Endothelial cell of umbilical vein (primary cell): Measurements from ENCODE around the gene CPT1A. TPM values are rescaled to one million over a fixed set of nuclear protein-coding genes. Genes with fewer than 3 reads are reported as not detected.

Source experiments
- BruUV-seq: library from RNA; stranded (reverse); fragments of 400-500 nt; replicated peaks from 2 replicates; lab custom pipeline; 2021; lab: Mats Ljungman, UMichigan
- CTCF ChIA-PET: fragments of 300-600, 350-600 bp; sonication (Branson Sonifier 250); formaldehyde crosslinking; loops from one replicate; lab custom pipeline; 2021; ENCODE audit warnings: antibody characterized with exemption, inconsistent platforms; lab: Charles Lee
- POLR2A ChIA-PET: fragments of 300-600, 350-600 bp; sonication (Branson Sonifier 250); formaldehyde crosslinking; loops from one replicate; lab custom pipeline; 2021; ENCODE audit warnings: antibody characterized with exemption, inconsistent platforms; lab: Charles Lee
- DNase-seq: peaks from one replicate; pipeline ENCODE4 v3.0.0-alpha.2; 2011; ENCODE audit warnings: low read depth, low spot score
- FAIRE-seq: peaks from 2 replicates; lab custom pipeline; 2011; peaks lifted over from hg19 to GRCh38; lab: Jason Lieb, UNC
- H2AFZ ChIP-seq: 2 replicates; pipeline ENCODE4 v1.6.0; 2012; ENCODE audit warnings: low read depth, low read length, control low read depth, inconsistent platforms
- H3K27ac ChIP-seq: 2 replicates; pipeline ENCODE4 v1.5.1; 2011; ENCODE audit warnings: low read depth, mild to moderate bottlenecking, control low read depth, low read length, moderate library complexity; ENCODE audit not compliant: insufficient read depth
- H3K27me3 ChIP-seq, 2 experiments: 2 replicates each; pipeline versions ENCODE4 v1.6.0 to v1.6.1; 2011; ENCODE audit warnings: low read length in 2 of 2, mixed read lengths in 1 of 2; ENCODE audit not compliant: control insufficient read depth in 2 of 2, insufficient read depth in 2 of 2
- H3K36me3 ChIP-seq, 2 experiments: 2 replicates in 1 of 2; 3 replicates in 1 of 2; pipeline ENCODE4 v1.5.1; 2011; ENCODE audit warnings: low read length in 2 of 2, mild to moderate bottlenecking in 1 of 2, moderate library complexity in 1 of 2; ENCODE audit not compliant: control insufficient read depth in 2 of 2, insufficient read depth in 2 of 2; ENCODE audit errors: extremely low read depth in 1 of 2
- H3K4me1 ChIP-seq: 3 replicates; pipeline ENCODE4 v1.5.1; 2011; ENCODE audit warnings: mild to moderate bottlenecking, low read length; ENCODE audit not compliant: control insufficient read depth, insufficient read depth; ENCODE audit errors: extremely low read depth
- H3K4me2 ChIP-seq: 2 replicates; pipeline ENCODE4 v1.6.1; 2011; ENCODE audit warnings: low read length, control low read depth, mixed read lengths; ENCODE audit not compliant: insufficient read depth
- H3K4me3 ChIP-seq, 3 experiments: fragments of 200-600 bp in 1 of 3; sonication (generic), shearing (Covaris generic) in 1 of 3; replicated peaks in 1 of 3; 2 replicates each; pipeline ENCODE4 v1.5.1; 2011 to 2016; ENCODE audit warnings: control low read depth in 3 of 3, low read length in 3 of 3, mild to moderate bottlenecking in 2 of 3, inconsistent platforms in 1 of 3, low read depth in 1 of 3, moderate library complexity in 1 of 3; ENCODE audit not compliant: insufficient read depth in 1 of 3
- H3K79me2 ChIP-seq: 2 replicates; pipeline ENCODE4 v1.6.0; 2012; ENCODE audit warnings: low read length, inconsistent platforms; ENCODE audit not compliant: control insufficient read depth, insufficient read depth
- H3K9ac ChIP-seq: replicated peaks from 2 replicates; pipeline ENCODE3; 2011; ENCODE audit warnings: low read length, control low read depth; ENCODE audit not compliant: insufficient read depth; ENCODE audit errors: extremely low read depth
- H3K9me1 ChIP-seq: replicated peaks from 3 replicates; pipeline ENCODE4 v1.6.0; 2011; ENCODE audit warnings: mild to moderate bottlenecking, low read length; ENCODE audit not compliant: control insufficient read depth, insufficient read depth; ENCODE audit errors: extremely low read depth
- H3K9me3 ChIP-seq: replicated peaks from 2 replicates; pipeline ENCODE4 v1.5.1; 2012; ENCODE audit warnings: low read length, inconsistent platforms; ENCODE audit not compliant: control insufficient read depth, insufficient read depth
- H4K20me1 ChIP-seq: replicated peaks from 2 replicates; pipeline ENCODE3; 2011; ENCODE audit warnings: mild to moderate bottlenecking, low read length; ENCODE audit not compliant: control insufficient read depth, insufficient read depth; ENCODE audit errors: extremely low read depth
- CTCF ChIP-seq, 2 donors: IDR thresholded peaks; 1 replicate in 1 of 2; 2 replicates in 1 of 2; pipeline ENCODE4 v1.5.1; 2011; ENCODE audit warnings: low read length in 2 of 2, mild to moderate bottlenecking in 2 of 2, moderate library complexity in 2 of 2, control low read depth in 1 of 2, inconsistent platforms in 1 of 2, low read depth in 1 of 2; ENCODE audit not compliant: insufficient read depth in 1 of 2; ENCODE audit errors: extremely low read depth in 1 of 2
- EZH2 ChIP-seq: IDR thresholded peaks from 2 replicates; pipeline ENCODE4 v1.6.1; 2012; ENCODE audit warnings: borderline replicate concordance, low read depth, mild to moderate bottlenecking, moderate library complexity, low read length, inconsistent platforms; ENCODE audit not compliant: severe bottlenecking
- GATA2 ChIP-seq: IDR thresholded peaks from 2 replicates; pipeline ENCODE4 v1.7.0; 2011; ENCODE audit warnings: low read depth, mild to moderate bottlenecking, moderate library complexity, mixed read lengths, low read length; ENCODE audit not compliant: insufficient read length, insufficient read depth
- JUN ChIP-seq: IDR thresholded peaks from 2 replicates; pipeline ENCODE4 v1.6.1; 2011; ENCODE audit warnings: borderline replicate concordance, low read depth; ENCODE audit not compliant: insufficient read length, insufficient read depth
- MYC ChIP-seq: IDR thresholded peaks from one replicate; pipeline ENCODE4 v1.6.1; 2011; ENCODE audit warnings: mild to moderate bottlenecking, low read depth, low read length
- POLR2A ChIP-seq: IDR thresholded peaks from 2 replicates; pipeline ENCODE4 v1.6.1; 2012; ENCODE audit warnings: low read depth, mild to moderate bottlenecking, control low read depth, low read length
- dilution Hi-C: fragments of 300-500 bp; cut with MboI; formaldehyde crosslinking; loops from one replicate; pipeline ENCODE4 v1.15.0; 2019; ENCODE audit warnings: low sequenced_read_pairs; ENCODE audit not compliant: extremely low pct_ligation_motif_present
- intact Hi-C: fragments of 100-400 bp; cut with micrococcal nuclease; formaldehyde crosslinking; loops from one replicate; pipeline ENCODE4 v1.10.0; 2022
- polyA plus RNA-seq, 4 experiments: library from polyadenylated mRNA; depleted of rRNA in 3 of 4; stranded (reverse) in 3 of 4; unstranded in 1 of 4; fragments of >200 nt; gene quantifications; 2 replicates each; pipeline versions ENCODE4 v1.2.1 to v1.2.3, GENCODE V29; 2011 to 2012; ENCODE audit warnings: missing spikeins in 1 of 4
- total RNA-seq: library from RNA; stranded (reverse); gene quantifications from 2 replicates; pipeline ENCODE4 v1.2.3, GENCODE V29; 2021

Gene CPT1A
- total and polyA plus RNA-seq, 2 donors (not counting 3 experiments of a cell fraction or from before 2014, with no cell fraction given), result 26.3 to 62.1 TPM

- no TSS peak for BruUV-seq
- no peak overlapping the region for H3K4me2 ChIP-seq
- ChIA-PET CTCF (no interaction called here), POLR2A (no interaction called here)
- H3K4me3 ChIP-seq, result no peak overlapping the region
- H4K20me1 ChIP-seq, result no peaks in the 10 kb centered on the region
- H3K9me1 ChIP-seq, result no peaks in the 10 kb centered on the region
- no peaks in the 10 kb centered on the region for H3K36me3 ChIP-seq
- TF ChIP-seq MYC (no peak), EZH2 (no peak), POLR2A (no peak)
- intact Hi-C loops (no loop called here), dilution Hi-C loops (no loop called here)
- no peak overlapping the region for H2AFZ ChIP-seq
- no peak for FAIRE-seq
- no peak overlapping the region for H3K27ac ChIP-seq
- H3K9ac ChIP-seq, result no peak overlapping the region
- no peaks in the 10 kb centered on the region for H3K79me2 ChIP-seq
- no peaks in the 10 kb centered on the region for H3K9me3 ChIP-seq
- no peaks in the 10 kb centered on the region for H3K27me3 ChIP-seq
- H3K4me1 ChIP-seq, result no peaks in the 10 kb centered on the region
- DNase-seq, result no peak
Measured at GRCh38 chr11:68881320-68881719, 39.6 kb upstream of the CPT1A start.

GRCh38 chr11:68880851-68881250, 39.1 kb upstream of the CPT1A start:
- H3K27me3 ChIP-seq, result no peaks in the 10 kb centered on the region
- H3K4me3 ChIP-seq, result no peak overlapping the region
- H3K79me2 ChIP-seq, result no peaks in the 10 kb centered on the region
- BruUV-seq, result no TSS peak
- no peak overlapping the region for H3K9ac ChIP-seq
- H3K27ac ChIP-seq, result no peak overlapping the region
- intact Hi-C loops (no loop called here), dilution Hi-C loops (no loop called here)
- no peaks in the 10 kb centered on the region for H3K9me1 ChIP-seq
- no peaks in the 10 kb centered on the region for H4K20me1 ChIP-seq
- FAIRE-seq (no peak), DNase-seq (no peak)
- H3K4me2 ChIP-seq, result no peak overlapping the region
- TF ChIP-seq MYC (no peak), EZH2 (no peak), GATA2 (no peak), JUN (no peak), CTCF (IDR thresholded peaks at IDR 0.05; ENCODE audit: extremely low read depth in 1 of 2, insufficient read depth in 1 of 2, low read depth in 1 of 2, low read length in 2 of 2) (no peak), POLR2A (no peak)
- H3K4me1 ChIP-seq, result no peaks in the 10 kb centered on the region
- no peaks in the 10 kb centered on the region for H3K36me3 ChIP-seq
- H3K9me3 ChIP-seq, result no peaks in the 10 kb centered on the region
- no peak overlapping the region for H2AFZ ChIP-seq
- CTCF ChIA-PET, result no interaction called here
- POLR2A ChIA-PET, result no interaction called here
